Trophoblast cell (in vitro differentiated cells and primary cell): ENCODE results near the gene DCAF5.

Source experiments
- DNase-seq, 2 donors: peaks; one replicate each; pipeline ENCODE4 v3.0.0-alpha.2; 2016
- H2AFZ ChIP-seq: 2 replicates; pipeline ENCODE4 v1.6.1; 2013; ENCODE audit warnings: low read length, moderate library complexity, mild to moderate bottlenecking; ENCODE audit not compliant: insufficient read depth, poor library complexity
- H2AK5ac ChIP-seq: 2 replicates; pipeline ENCODE4 v1.6.1; 2013; ENCODE audit warnings: mild to moderate bottlenecking, low read length
- H2BK120ac ChIP-seq: 2 replicates; pipeline ENCODE4 v1.6.1; 2013; ENCODE audit warnings: low read length, mild to moderate bottlenecking, moderate library complexity; ENCODE audit not compliant: insufficient read depth, poor library complexity
- H2BK12ac ChIP-seq: 2 replicates; pipeline ENCODE4 v1.6.1; 2013; ENCODE audit warnings: mild to moderate bottlenecking, low read length, moderate library complexity
- H2BK5ac ChIP-seq: 2 replicates; pipeline ENCODE4 v1.6.1; 2013; ENCODE audit warnings: low read length, low read depth, moderate library complexity, mild to moderate bottlenecking; ENCODE audit not compliant: poor library complexity
- H3K14ac ChIP-seq: 2 replicates; pipeline ENCODE4 v1.6.1; 2013; ENCODE audit warnings: mild to moderate bottlenecking, low read length
- H3K18ac ChIP-seq: 2 replicates; pipeline ENCODE4 v1.6.1; 2013; ENCODE audit warnings: mild to moderate bottlenecking, low read length
- H3K23ac ChIP-seq: 2 replicates; pipeline ENCODE4 v1.6.1; 2013; ENCODE audit warnings: low read length
- H3K27ac ChIP-seq: 2 replicates; pipeline ENCODE4 v1.5.1; 2013; ENCODE audit warnings: low read depth, mild to moderate bottlenecking, inconsistent platforms, low read length, moderate library complexity
- H3K27me3 ChIP-seq: 2 replicates; pipeline ENCODE4 v1.6.1; 2013; ENCODE audit warnings: inconsistent platforms, mild to moderate bottlenecking, low read length, moderate library complexity; ENCODE audit not compliant: insufficient read depth
- H3K36me3 ChIP-seq, 2 experiments: 1 replicate in 1 of 2; 2 replicates in 1 of 2; pipeline ENCODE4 v1.6.1; 2013; ENCODE audit warnings: low read length in 2 of 2, mild to moderate bottlenecking in 2 of 2, moderate library complexity in 1 of 2; ENCODE audit not compliant: insufficient read depth in 2 of 2, control insufficient read depth in 1 of 2
- H3K4ac ChIP-seq: 2 replicates; pipeline ENCODE4 v1.6.1; 2013; ENCODE audit warnings: low read depth, mild to moderate bottlenecking, low read length, moderate library complexity
- H3K4me1 ChIP-seq, 2 experiments: 1 replicate in 1 of 2; 2 replicates in 1 of 2; pipeline ENCODE4 v1.6.1; 2013; ENCODE audit warnings: low read length in 2 of 2, mild to moderate bottlenecking in 2 of 2, moderate library complexity in 1 of 2; ENCODE audit not compliant: insufficient read depth in 2 of 2, control insufficient read depth in 1 of 2
- H3K4me2 ChIP-seq: 2 replicates; pipeline ENCODE4 v1.6.1; 2013; ENCODE audit warnings: inconsistent platforms, mild to moderate bottlenecking, low read length, moderate library complexity
- H3K4me3 ChIP-seq: 2 replicates; pipeline ENCODE4 v1.5.1; 2013; ENCODE audit warnings: mild to moderate bottlenecking, low read depth, low read length, inconsistent platforms
- H3K79me1 ChIP-seq: one replicate; pipeline ENCODE4 v1.6.1; 2013; ENCODE audit warnings: low read length
- H3K79me2 ChIP-seq: 2 replicates; pipeline ENCODE4 v1.6.1; 2013; ENCODE audit warnings: low read length, mild to moderate bottlenecking; ENCODE audit not compliant: control insufficient read depth, insufficient read depth, poor library complexity
- H3K9ac ChIP-seq: 2 replicates; pipeline ENCODE4 v1.6.1; 2013; ENCODE audit warnings: mild to moderate bottlenecking, low read length
- H3K9me3 ChIP-seq: 2 replicates; pipeline ENCODE4 v1.6.1; 2013; ENCODE audit warnings: low read depth, mild to moderate bottlenecking, control low read depth, inconsistent platforms, low read length; ENCODE audit not compliant: insufficient read depth
- H4K12ac ChIP-seq: 2 replicates; pipeline ENCODE4 v1.6.1; 2013; ENCODE audit warnings: low read depth, mild to moderate bottlenecking, low read length, moderate library complexity
- H4K8ac ChIP-seq: 2 replicates; pipeline ENCODE4 v1.6.1; 2013; ENCODE audit warnings: low read depth, mild to moderate bottlenecking, low read length, moderate library complexity
- H4K91ac ChIP-seq: one replicate; pipeline ENCODE4 v1.6.1; 2013; ENCODE audit warnings: low read depth, mild to moderate bottlenecking, low read length, moderate library complexity
- WGBS: extraction: QIAGEN DNeasy Blood & Tissue Kit; methylation state at CpG from one replicate; pipeline ENCODE4 v1.1.7; 2013; ENCODE audit warnings: missing lambda C conversion rate; ENCODE audit not compliant: insufficient read length, insufficient coverage; ENCODE audit errors: extremely low coverage; 5-methylcytosine and 5-hydroxymethylcytosine counted together

The DCAF5 gene

GRCh38 chr14:69105326-69105725, 47.6 kb downstream of the DCAF5 start:
- H3K36me3 ChIP-seq, result no peaks in the 10 kb centered on the region
- no CpG with 5 or more reads among the region's 2 CpGs for WGBS
- H3K79me2 ChIP-seq, result no peaks in the 10 kb centered on the region
- no peak overlapping the region for H2BK120ac ChIP-seq
- no peaks in the 10 kb centered on the region for H3K9me3 ChIP-seq
- H3K18ac ChIP-seq, result no peak overlapping the region
- H3K9ac ChIP-seq, result no peak overlapping the region
- H3K79me1 ChIP-seq, result no peaks in the 10 kb centered on the region
- no peak overlapping the region for H2BK12ac ChIP-seq
- peak; percentile 47 to 66 for DNase-seq
- no peaks in the 10 kb centered on the region for H3K27me3 ChIP-seq
- no peak overlapping the region for H3K4me2 ChIP-seq
- no peak overlapping the region for H3K27ac ChIP-seq
- no peak overlapping the region for H3K4me3 ChIP-seq
- H4K91ac ChIP-seq, result no peak overlapping the region
- no peak overlapping the region for H2AK5ac ChIP-seq
- H2AFZ ChIP-seq, result no peak overlapping the region
- H4K12ac ChIP-seq, result no peak overlapping the region
- no peak overlapping the region for H3K14ac ChIP-seq
- no peak overlapping the region for H3K23ac ChIP-seq
- no peak overlapping the region for H4K8ac ChIP-seq
- H2BK5ac ChIP-seq, result peak overlapping the region; percentile 42
- H3K4ac ChIP-seq, result no peak overlapping the region
- H3K4me1 ChIP-seq, result peaks cover 0 to 2% of the 10 kb centered on the region in 2 experiments

GRCh38 chr14:69101331-69101826, 51.5 kb downstream of the DCAF5 start:
- Histone ChIP-seq H2BK5ac (no peak overlapping the region), H3K9ac (no peak overlapping the region), H3K14ac (no peak overlapping the region), H2BK12ac (no peak overlapping the region), H3K79me2 (no peaks in the 10 kb centered on the region), H3K23ac (no peak overlapping the region), H2BK120ac (no peak overlapping the region), H2AK5ac (no peak overlapping the region), H4K8ac (no peak overlapping the region), H3K4me1 (peaks cover 3 to 5% of the 10 kb centered on the region in 2 experiments), H3K9me3 (no peaks in the 10 kb centered on the region), H3K4me2 (no peak overlapping the region), H3K27me3 (no peaks in the 10 kb centered on the region), H3K4ac (no peak overlapping the region), H2AFZ (no peak overlapping the region), H3K18ac (no peak overlapping the region), H3K79me1 (peaks cover 9% of the 10 kb centered on the region), H4K91ac (no peak overlapping the region), H3K36me3 (peaks cover 0 to 3% of the 10 kb centered on the region in 2 experiments), H4K12ac (no peak overlapping the region), H3K4me3 (no peak overlapping the region), H3K27ac (no peak overlapping the region)
- no CpG with 5 or more reads among the region's 4 CpGs for WGBS
- peak; percentile 61 to 89 for DNase-seq

- peaks cover 0 to 3% of the 10 kb centered on the region in 2 experiments for H3K36me3 ChIP-seq
- peaks cover 31% of the 10 kb centered on the region for H3K79me1 ChIP-seq
- H3K9ac ChIP-seq, result no peak overlapping the region
- no CpG with 5 or more reads among the region's 2 CpGs for WGBS
- peaks cover 3% of the 10 kb centered on the region for H3K79me2 ChIP-seq
- H2BK12ac ChIP-seq, result peak overlapping the region; percentile 50
- H2BK120ac ChIP-seq, result peak overlapping the region; percentile 7
- no peak overlapping the region for H4K8ac ChIP-seq
- no peak overlapping the region for H2BK5ac ChIP-seq
- no peak for DNase-seq
- H3K4me2 ChIP-seq, result no peak overlapping the region
- H3K18ac ChIP-seq, result no peak overlapping the region
- H3K4me1 ChIP-seq, result peaks cover 10 to 19% of the 10 kb centered on the region in 2 experiments
- peak overlapping the region; percentile 29 for H2AK5ac ChIP-seq
- H3K14ac ChIP-seq, result no peak overlapping the region
- H3K27ac ChIP-seq, result no peak overlapping the region
- H3K9me3 ChIP-seq, result no peaks in the 10 kb centered on the region
- no peak overlapping the region for H2AFZ ChIP-seq
- no peaks in the 10 kb centered on the region for H3K27me3 ChIP-seq
- no peak overlapping the region for H3K4me3 ChIP-seq
- peak overlapping the region; percentile 72 for H4K91ac ChIP-seq
- no peak overlapping the region for H4K12ac ChIP-seq
- H3K23ac ChIP-seq, result no peak overlapping the region
- H3K4ac ChIP-seq, result peak overlapping the region; percentile 35
These were observed 54.9 kb downstream of the DCAF5 start for GRCh38 chr14:69097974-69098373.

GRCh38 chr14:69096781-69097475, 56.0 kb downstream of the DCAF5 start:
- no peak overlapping the region for H3K14ac ChIP-seq
- no peaks in the 10 kb centered on the region for H3K27me3 ChIP-seq
- no peak overlapping the region for H4K12ac ChIP-seq
- H3K18ac ChIP-seq, result no peak overlapping the region
- H3K9ac ChIP-seq, result no peak overlapping the region
- H3K4me1 ChIP-seq, result peaks cover 10 to 20% of the 10 kb centered on the region in 2 experiments
- H3K4ac ChIP-seq, result no peak overlapping the region
- no peak overlapping the region for H3K23ac ChIP-seq
- H3K27ac ChIP-seq, result no peak overlapping the region
- no peak for DNase-seq
- H4K91ac ChIP-seq, result no peak overlapping the region
- H3K4me3 ChIP-seq, result no peak overlapping the region
- no peak overlapping the region for H2AFZ ChIP-seq
- no CpG with 5 or more reads among the region's 4 CpGs for WGBS
- H3K36me3 ChIP-seq, result peaks cover 0 to 3% of the 10 kb centered on the region in 2 experiments
- no peak overlapping the region for H2BK5ac ChIP-seq
- no peak overlapping the region for H2AK5ac ChIP-seq
- H3K9me3 ChIP-seq, result no peaks in the 10 kb centered on the region
- H3K79me2 ChIP-seq, result peaks cover 3% of the 10 kb centered on the region
- no peak overlapping the region for H3K4me2 ChIP-seq
- H2BK12ac ChIP-seq, result no peak overlapping the region
- no peak overlapping the region for H2BK120ac ChIP-seq
- H4K8ac ChIP-seq, result no peak overlapping the region
- peaks cover 35% of the 10 kb centered on the region for H3K79me1 ChIP-seq
